HCT116 (cell line): Measurements from ENCODE around the gene FKBP2.

ENCODE experiments used
- ATF3 ChIP-seq: IDR thresholded peaks from 2 replicates; pipeline ENCODE4 v1.6.1; 2012
- CTCF ChIP-seq, 3 experiments: fragments of 200-600 bp in 1 of 3; sonication (generic) in 1 of 3; IDR thresholded peaks in 2 of 3; conservative IDR thresholded peaks in 1 of 3; 2 replicates each; pipeline ENCODE4 v1.5.1; 2012 to 2017; ENCODE audit warnings: low read depth in 2 of 3, low read length in 2 of 3, antibody characterized with exemption in 1 of 3, borderline replicate concordance in 1 of 3, control low read depth in 1 of 3, mild to moderate bottlenecking in 1 of 3, mixed read lengths in 1 of 3, mixed run types in 1 of 3, moderate library complexity in 1 of 3; ENCODE audit not compliant: insufficient read depth in 1 of 3
- EGR1 ChIP-seq: IDR thresholded peaks from 2 replicates; pipeline ENCODE4 v1.6.1; 2012; ENCODE audit warnings: low read depth
- EZH2 ChIP-seq: fragments of 200-600 bp; sonication (generic); IDR thresholded peaks from 2 replicates; pipeline ENCODE4 v1.6.1; 2017; ENCODE audit warnings: antibody characterized with exemption, mixed run types
- EZH2phosphoT487 ChIP-seq: fragments of 200-600 bp; IDR thresholded peaks from 2 replicates; pipeline ENCODE4 v1.6.1; 2018; ENCODE audit warnings: antibody characterized with exemption, borderline replicate concordance
- FOSL1 ChIP-seq: IDR thresholded peaks from 2 replicates; pipeline ENCODE4 v1.6.1; 2012; ENCODE audit warnings: low read depth
- POLR2A ChIP-seq: IDR thresholded peaks from 2 replicates; pipeline ENCODE4 v1.7.0; 2011; ENCODE audit warnings: borderline replicate concordance; ENCODE audit not compliant: insufficient read depth, insufficient read length; ENCODE audit errors: extremely low read depth
- POLR2AphosphoS5 ChIP-seq: IDR thresholded peaks from 2 replicates; pipeline ENCODE4 v1.6.1; 2011; ENCODE audit warnings: mild to moderate bottlenecking, low read depth, low read length, moderate library complexity
- RAD21 ChIP-seq: IDR thresholded peaks from 2 replicates; pipeline ENCODE4 v1.6.1; 2012; ENCODE audit warnings: low read depth, mild to moderate bottlenecking
- REST ChIP-seq: IDR thresholded peaks from 2 replicates; pipeline ENCODE4 v1.6.1; 2012; ENCODE audit warnings: low read depth
- SRF ChIP-seq: IDR thresholded peaks from 2 replicates; pipeline ENCODE4 v1.6.1; 2012; ENCODE audit warnings: low read depth
- TCF7L2 ChIP-seq: IDR thresholded peaks from 2 replicates; pipeline ENCODE4 v1.7.0; 2011; ENCODE audit warnings: borderline replicate concordance, inconsistent platforms; ENCODE audit not compliant: insufficient read depth, insufficient read length; ENCODE audit errors: extremely low read depth
- ZNF274 ChIP-seq: fragments of 200-500 bp; sonication (Bioruptor generic); IDR thresholded peaks from 2 replicates; pipeline ENCODE4 v1.6.1; 2014; ENCODE audit warnings: mild to moderate bottlenecking, low read depth, low read length, inconsistent platforms

DNA sequence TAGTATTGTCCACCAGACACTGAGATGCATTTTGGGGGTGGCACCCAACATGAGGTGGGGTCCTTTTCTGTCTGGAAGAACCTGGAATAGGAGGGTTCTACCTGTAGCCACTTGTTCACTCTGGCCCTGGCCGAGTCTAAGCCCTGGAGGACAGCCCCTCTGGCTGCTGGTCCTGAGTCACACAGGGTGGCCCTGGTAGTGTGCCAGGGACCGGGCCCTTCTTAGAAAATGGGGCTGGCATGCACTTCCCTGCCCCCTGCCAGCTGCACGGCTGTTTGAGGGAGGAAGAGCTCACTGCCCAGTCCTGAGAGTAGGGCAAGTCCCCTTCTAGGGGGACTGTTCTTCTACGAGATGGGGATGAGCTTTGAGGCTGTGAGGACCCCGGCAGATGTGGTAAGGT is 12.6 kb downstream of the FKBP2 start:
- TF ChIP-seq CTCF (IDR thresholded peaks at IDR 0.05 in 2 of 3, conservative IDR thresholded peaks at IDR 0.05 in 1 of 3; ENCODE audit: borderline replicate concordance in 1 of 3, insufficient read depth in 1 of 3, low read depth in 2 of 3, low read length in 2 of 3) (no peak), EZH2 (no peak), REST (no peak), EGR1 (no peak), SRF (no peak), ATF3 (no peak), FOSL1 (no peak), TCF7L2 (no peak), POLR2A (no peak), ZNF274 (no peak), RAD21 (no peak), POLR2AphosphoS5 (no peak), EZH2phosphoT487 (no peak)
